SK-N-SH (cell line): Measurements from ENCODE around the gene CPZ.

ENCODE experiments used
- ELF1 ChIP-seq: IDR thresholded peaks from 2 replicates; pipeline ENCODE4 v1.4.0; 2012
- EP300 ChIP-seq, 2 experiments: IDR thresholded peaks; 2 replicates each; pipeline versions ENCODE4 v1.4.0 to v1.6.1; 2012; ENCODE audit warnings: borderline replicate concordance in 1 of 2, low read depth in 1 of 2, low read length in 1 of 2
- EZH2phosphoT487 ChIP-seq: fragments of 200-600 bp; sonication (generic); IDR thresholded peaks from 2 replicates; pipeline ENCODE4 v1.6.1; 2017; ENCODE audit warnings: low read depth, mixed run types, mild to moderate bottlenecking, antibody characterized with exemption, moderate library complexity, borderline replicate concordance
- FOXM1 ChIP-seq: IDR thresholded peaks from 2 replicates; pipeline ENCODE4 v1.4.0; 2012; ENCODE audit warnings: low read depth, mild to moderate bottlenecking
- NRF1 ChIP-seq: IDR thresholded peaks from 2 replicates; pipeline ENCODE4 v1.6.1; 2012; ENCODE audit warnings: low read depth, mild to moderate bottlenecking, low read length
- POLR2AphosphoS5 ChIP-seq: IDR thresholded peaks from 2 replicates; pipeline ENCODE4 v1.6.1; 2012; ENCODE audit warnings: low read depth, low read length
- RCOR1 ChIP-seq: fragments of 150-350 bp; IDR thresholded peaks from 2 replicates; pipeline ENCODE4 v1.6.1; 2017; ENCODE audit warnings: antibody characterized with exemption, low read length
- SMC3 ChIP-seq: IDR thresholded peaks from 2 replicates; pipeline ENCODE4 v1.6.1; 2012; ENCODE audit warnings: low read depth, low read length, improper control_type of control experiment
- TF ChIP-seq, protein P1 (sequence below): fragments of 200-600 bp; sonication (generic); IDR thresholded peaks from 2 replicates; pipeline ENCODE4 v1.6.1; 2017; ENCODE audit warnings: antibody characterized with exemption, mild to moderate bottlenecking, moderate library complexity
- TF ChIP-seq, protein P2 (sequence below): IDR thresholded peaks from 2 replicates; pipeline ENCODE4 v1.6.1; 2012; ENCODE audit warnings: mild to moderate bottlenecking, low read depth, low read length, moderate library complexity
- TF ChIP-seq, protein P3 (sequence below): fragments of 150-350 bp; IDR thresholded peaks from 2 replicates; pipeline ENCODE4 v1.6.1; 2016; ENCODE audit warnings: mild to moderate bottlenecking, low read depth, low read length

- TF ChIP-seq EZH2phosphoT487 (no peak), EP300 (IDR thresholded peaks at IDR 0.05; ENCODE audit: borderline replicate concordance in 1 of 2, low read depth in 1 of 2, low read length in 1 of 2) (no peak), SMC3 (no peak), NRF1 (no peak), FOXM1 (no peak), ELF1 (no peak), POLR2AphosphoS5 (no peak), RCOR1 (no peak)
- TF ChIP-seq, protein P1, sequence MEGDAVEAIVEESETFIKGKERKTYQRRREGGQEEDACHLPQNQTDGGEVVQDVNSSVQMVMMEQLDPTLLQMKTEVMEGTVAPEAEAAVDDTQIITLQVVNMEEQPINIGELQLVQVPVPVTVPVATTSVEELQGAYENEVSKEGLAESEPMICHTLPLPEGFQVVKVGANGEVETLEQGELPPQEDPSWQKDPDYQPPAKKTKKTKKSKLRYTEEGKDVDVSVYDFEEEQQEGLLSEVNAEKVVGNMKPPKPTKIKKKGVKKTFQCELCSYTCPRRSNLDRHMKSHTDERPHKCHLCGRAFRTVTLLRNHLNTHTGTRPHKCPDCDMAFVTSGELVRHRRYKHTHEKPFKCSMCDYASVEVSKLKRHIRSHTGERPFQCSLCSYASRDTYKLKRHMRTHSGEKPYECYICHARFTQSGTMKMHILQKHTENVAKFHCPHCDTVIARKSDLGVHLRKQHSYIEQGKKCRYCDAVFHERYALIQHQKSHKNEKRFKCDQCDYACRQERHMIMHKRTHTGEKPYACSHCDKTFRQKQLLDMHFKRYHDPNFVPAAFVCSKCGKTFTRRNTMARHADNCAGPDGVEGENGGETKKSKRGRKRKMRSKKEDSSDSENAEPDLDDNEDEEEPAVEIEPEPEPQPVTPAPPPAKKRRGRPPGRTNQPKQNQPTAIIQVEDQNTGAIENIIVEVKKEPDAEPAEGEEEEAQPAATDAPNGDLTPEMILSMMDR = no peak
- TF ChIP-seq, protein P2, sequence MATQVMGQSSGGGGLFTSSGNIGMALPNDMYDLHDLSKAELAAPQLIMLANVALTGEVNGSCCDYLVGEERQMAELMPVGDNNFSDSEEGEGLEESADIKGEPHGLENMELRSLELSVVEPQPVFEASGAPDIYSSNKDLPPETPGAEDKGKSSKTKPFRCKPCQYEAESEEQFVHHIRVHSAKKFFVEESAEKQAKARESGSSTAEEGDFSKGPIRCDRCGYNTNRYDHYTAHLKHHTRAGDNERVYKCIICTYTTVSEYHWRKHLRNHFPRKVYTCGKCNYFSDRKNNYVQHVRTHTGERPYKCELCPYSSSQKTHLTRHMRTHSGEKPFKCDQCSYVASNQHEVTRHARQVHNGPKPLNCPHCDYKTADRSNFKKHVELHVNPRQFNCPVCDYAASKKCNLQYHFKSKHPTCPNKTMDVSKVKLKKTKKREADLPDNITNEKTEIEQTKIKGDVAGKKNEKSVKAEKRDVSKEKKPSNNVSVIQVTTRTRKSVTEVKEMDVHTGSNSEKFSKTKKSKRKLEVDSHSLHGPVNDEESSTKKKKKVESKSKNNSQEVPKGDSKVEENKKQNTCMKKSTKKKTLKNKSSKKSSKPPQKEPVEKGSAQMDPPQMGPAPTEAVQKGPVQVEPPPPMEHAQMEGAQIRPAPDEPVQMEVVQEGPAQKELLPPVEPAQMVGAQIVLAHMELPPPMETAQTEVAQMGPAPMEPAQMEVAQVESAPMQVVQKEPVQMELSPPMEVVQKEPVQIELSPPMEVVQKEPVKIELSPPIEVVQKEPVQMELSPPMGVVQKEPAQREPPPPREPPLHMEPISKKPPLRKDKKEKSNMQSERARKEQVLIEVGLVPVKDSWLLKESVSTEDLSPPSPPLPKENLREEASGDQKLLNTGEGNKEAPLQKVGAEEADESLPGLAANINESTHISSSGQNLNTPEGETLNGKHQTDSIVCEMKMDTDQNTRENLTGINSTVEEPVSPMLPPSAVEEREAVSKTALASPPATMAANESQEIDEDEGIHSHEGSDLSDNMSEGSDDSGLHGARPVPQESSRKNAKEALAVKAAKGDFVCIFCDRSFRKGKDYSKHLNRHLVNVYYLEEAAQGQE = no peak
- TF ChIP-seq, protein P3, sequence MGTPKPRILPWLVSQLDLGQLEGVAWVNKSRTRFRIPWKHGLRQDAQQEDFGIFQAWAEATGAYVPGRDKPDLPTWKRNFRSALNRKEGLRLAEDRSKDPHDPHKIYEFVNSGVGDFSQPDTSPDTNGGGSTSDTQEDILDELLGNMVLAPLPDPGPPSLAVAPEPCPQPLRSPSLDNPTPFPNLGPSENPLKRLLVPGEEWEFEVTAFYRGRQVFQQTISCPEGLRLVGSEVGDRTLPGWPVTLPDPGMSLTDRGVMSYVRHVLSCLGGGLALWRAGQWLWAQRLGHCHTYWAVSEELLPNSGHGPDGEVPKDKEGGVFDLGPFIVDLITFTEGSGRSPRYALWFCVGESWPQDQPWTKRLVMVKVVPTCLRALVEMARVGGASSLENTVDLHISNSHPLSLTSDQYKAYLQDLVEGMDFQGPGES = no peak
Measured at GRCh38 chr4:8656185-8656517, 63.6 kb downstream of the CPZ start.
